ENCODE data around the gene CBLIF. TPM values are rescaled to one million over a fixed set of nuclear protein-coding genes. Genes with fewer than 3 reads are reported as not detected.
"Not testable (repeated sequence)": the region's sequence is repeated elsewhere in the genome, so short reads cannot be mapped to it uniquely, and the experiment has no call there.

The CBLIF gene
- under 1 TPM in 2 of 4 donors, not detected in 2; 0.08 to 0.16 TPM for polyA plus RNA-seq (ENCODE audit: insufficient read length in 4 of 4)

- DNase-seq (ENCODE audit: low read depth in 4 of 4, low spot score in 3 of 4) = no peak
These were observed at the start of gene CBLIF for GRCh38 chr11:59845399-59845798. Gene CBLIF (minus strand): TSS chr11:59845499. CDS start chr11:59845453, 46 bp downstream.

GRCh38 chr11:59894616-59895015, 49.3 kb upstream of the CBLIF start:
- no peak for DNase-seq (ENCODE audit: low read depth in 4 of 4, low spot score in 3 of 4)

- DNase-seq (ENCODE audit: low read depth in 4 of 4, low spot score in 3 of 4) = no peak
These were observed 46.5 kb upstream of the CBLIF start for GRCh38 chr11:59891781-59892181.

GRCh38 chr11:59887156-59887555, 41.9 kb upstream of the CBLIF start:
- not testable (repeated sequence) for DNase-seq (ENCODE audit: low read depth in 4 of 4, low spot score in 3 of 4)

- DNase-seq (ENCODE audit: low read depth in 4 of 4, low spot score in 3 of 4) = no peak
These were observed 38.3 kb upstream of the CBLIF start for GRCh38 chr11:59883597-59883996.

- DNase-seq (ENCODE audit: low read depth in 4 of 4, low spot score in 3 of 4) = no peak
These were observed 34.3 kb upstream of the CBLIF start for GRCh38 chr11:59879567-59879966.

- no peak for DNase-seq (ENCODE audit: low read depth in 4 of 4, low spot score in 3 of 4)
These were observed 33.3 kb upstream of the CBLIF start, which contains the start of gene OOSP3 for GRCh38 chr11:59878575-59878974. Gene OOSP3 (plus strand): TSS chr11:59878782. CDS start chr11:59878809, 27 bp downstream.

- no peak for DNase-seq (ENCODE audit: low read depth in 4 of 4, low spot score in 3 of 4)
These were observed 32.5 kb upstream of the CBLIF start for GRCh38 chr11:59877784-59878183.

- no peak for DNase-seq (ENCODE audit: low read depth in 4 of 4, low spot score in 3 of 4)
These were observed 32.0 kb upstream of the CBLIF start for GRCh38 chr11:59877325-59877724.

- no peak for DNase-seq (ENCODE audit: low read depth in 4 of 4, low spot score in 3 of 4)
These were observed 30.7 kb upstream of the CBLIF start for GRCh38 chr11:59875856-59876519.

- no peak for DNase-seq (ENCODE audit: low read depth in 4 of 4, low spot score in 3 of 4)
These were observed 26.8 kb upstream of the CBLIF start for GRCh38 chr11:59872076-59872475.

GRCh38 chr11:59867946-59868345, 22.6 kb upstream of the CBLIF start:
- DNase-seq (ENCODE audit: low read depth in 4 of 4, low spot score in 3 of 4) = no peak

GRCh38 chr11:59866836-59867235, 21.5 kb upstream of the CBLIF start:
- DNase-seq (ENCODE audit: low read depth in 4 of 4, low spot score in 3 of 4) = no peak

- no peak for DNase-seq (ENCODE audit: low read depth in 4 of 4, low spot score in 3 of 4)
These were observed 21.1 kb upstream of the CBLIF start, which contains the start of gene TCN1 for GRCh38 chr11:59866397-59866796. Gene TCN1 (minus strand): TSS chr11:59866487. CDS start chr11:59866470, 17 bp downstream.

- DNase-seq (ENCODE audit: low read depth in 4 of 4, low spot score in 3 of 4) = no peak
These were observed 19.7 kb upstream of the CBLIF start for GRCh38 chr11:59865031-59865430.

- DNase-seq (ENCODE audit: low read depth in 4 of 4, low spot score in 3 of 4) = no peak
These were observed 17.0 kb upstream of the CBLIF start for GRCh38 chr11:59862252-59862651.

GRCh38 chr11:59859673-59860072, 14.4 kb upstream of the CBLIF start:
- DNase-seq (ENCODE audit: low read depth in 4 of 4, low spot score in 3 of 4) = no peak

GRCh38 chr11:59857439-59858434, 12.4 kb upstream of the CBLIF start:
- DNase-seq (ENCODE audit: low read depth in 4 of 4, low spot score in 3 of 4) = no peak

- DNase-seq (ENCODE audit: low read depth in 4 of 4, low spot score in 3 of 4) = no peak
These were observed 9.6 kb upstream of the CBLIF start for GRCh38 chr11:59854871-59855270.

- DNase-seq (ENCODE audit: low read depth in 4 of 4, low spot score in 3 of 4) = not testable (repeated sequence)
These were observed 6.1 kb upstream of the CBLIF start for GRCh38 chr11:59851416-59851815.

GRCh38 chr11:59849551-59849950, 4.3 kb upstream of the CBLIF start:
- DNase-seq (ENCODE audit: low read depth in 4 of 4, low spot score in 3 of 4) = not testable (repeated sequence)

Data from right renal pelvis (tissue), 4 donors.